GM12892 (cell line): ENCODE measurements around the gene UBTD2.

Experiments
- DNase-seq: peaks from one replicate; pipeline ENCODE4 v3.0.0; 2011; ENCODE audit not compliant: insufficient read length
- FAIRE-seq: peaks from 2 replicates; lab custom pipeline; 2011; peaks lifted over from hg19 to GRCh38; lab: Jason Lieb, UNC
- POLR2A ChIP-seq: IDR thresholded peaks from 2 replicates; pipeline ENCODE4 v1.6.1; 2011; ENCODE audit warnings: low read depth, low read length, control low read depth
- POLR2AphosphoS5 ChIP-seq: IDR thresholded peaks from 2 replicates; pipeline ENCODE4 v1.6.1; 2011; ENCODE audit warnings: low read depth, low read length, control low read depth
- TAF1 ChIP-seq: IDR thresholded peaks from 2 replicates; pipeline ENCODE4 v1.6.1; 2011; ENCODE audit warnings: low read depth, mild to moderate bottlenecking, control low read depth, low read length, borderline replicate concordance

UBTD2 gene

GRCh38 chr5:172266071-172266675, 17.4 kb downstream of the UBTD2 start:
- TF ChIP-seq POLR2AphosphoS5, result no peak
- no peak for TF ChIP-seq TAF1
- TF ChIP-seq POLR2A, result no peak
- FAIRE-seq, result no peak
- no peak for DNase-seq

GRCh38 chr5:172264815-172265395, 18.7 kb downstream of the UBTD2 start:
- no peak for FAIRE-seq
- TF ChIP-seq POLR2AphosphoS5, result no peak
- no peak for TF ChIP-seq TAF1
- TF ChIP-seq POLR2A, result no peak
- DNase-seq, result no peak

GRCh38 chr5:172255444-172255843, 28.1 kb downstream of the UBTD2 start:
- TF ChIP-seq POLR2AphosphoS5, result no peak
- no peak for TF ChIP-seq POLR2A
- TF ChIP-seq TAF1, result no peak
- FAIRE-seq (no peak), DNase-seq (no peak)

GRCh38 chr5:172252501-172252900, 31.1 kb downstream of the UBTD2 start:
- TF ChIP-seq TAF1, result no peak
- TF ChIP-seq POLR2AphosphoS5, result no peak
- no peak for TF ChIP-seq POLR2A
- FAIRE-seq, result no peak
- no peak for DNase-seq

GRCh38 chr5:172251419-172251818, 32.1 kb downstream of the UBTD2 start:
- TF ChIP-seq POLR2A (no peak), POLR2AphosphoS5 (no peak), TAF1 (no peak)
- FAIRE-seq (no peak), DNase-seq (no peak)

GRCh38 chr5:172248637-172249036, 34.9 kb downstream of the UBTD2 start:
- DNase-seq (no peak), FAIRE-seq (no peak)
- TF ChIP-seq POLR2AphosphoS5 (no peak), POLR2A (no peak), TAF1 (no peak)

- no peak for FAIRE-seq
- DNase-seq, result no peak
- TF ChIP-seq TAF1, result no peak
- TF ChIP-seq POLR2AphosphoS5, result no peak
- TF ChIP-seq POLR2A, result no peak
Observed at GRCh38 chr5:172245703-172246125, 37.9 kb downstream of the UBTD2 start.

- TF ChIP-seq POLR2A (no peak), POLR2AphosphoS5 (no peak), TAF1 (no peak)
- FAIRE-seq (no peak), DNase-seq (no peak)
Observed at GRCh38 chr5:172245046-172245445, 38.5 kb downstream of the UBTD2 start.

GRCh38 chr5:172243302-172243701, 40.3 kb downstream of the UBTD2 start:
- FAIRE-seq, result no peak
- TF ChIP-seq TAF1, result no peak
- no peak for TF ChIP-seq POLR2AphosphoS5
- no peak for TF ChIP-seq POLR2A
- no peak for DNase-seq

GRCh38 chr5:172238334-172238733, 45.2 kb downstream of the UBTD2 start:
- TF ChIP-seq POLR2AphosphoS5 (no peak), POLR2A (no peak), TAF1 (no peak)
- FAIRE-seq, result no peak
- no peak for DNase-seq

GRCh38 chr5:172235827-172236736, 47.5 kb downstream of the UBTD2 start:
- FAIRE-seq, result peak; percentile 87
- no peak for TF ChIP-seq TAF1
- no peak for TF ChIP-seq POLR2A
- no peak for TF ChIP-seq POLR2AphosphoS5
- DNase-seq, result no peak

- DNase-seq, result no peak
- peak; percentile 66 for FAIRE-seq
- TF ChIP-seq POLR2A, result no peak
- no peak for TF ChIP-seq POLR2AphosphoS5
- no peak for TF ChIP-seq TAF1
Observed at GRCh38 chr5:172235132-172235780, 48.3 kb downstream of the UBTD2 start.
